ENCODE data around the gene CREM.

CREM gene

DNA sequence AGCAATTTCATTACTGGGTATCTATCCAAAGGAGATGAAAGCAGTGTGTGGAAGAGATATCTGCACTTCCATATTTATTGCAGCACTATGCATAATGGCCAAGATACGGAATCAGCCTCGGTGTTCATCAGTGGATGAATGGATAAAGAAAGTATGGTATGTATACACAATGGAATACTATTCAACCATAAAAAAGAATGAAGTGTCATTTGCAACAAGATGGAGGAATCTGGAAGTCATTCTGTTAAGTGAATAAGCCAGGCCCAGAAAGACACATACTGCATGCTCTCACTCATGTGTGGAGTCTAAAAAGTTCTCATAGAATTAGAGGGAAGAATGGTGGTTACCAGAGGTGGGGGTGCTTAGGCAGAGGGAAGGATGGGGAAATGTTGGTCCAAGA, 35.3 kb downstream of the CREM start:
- Mint-ChIP-seq H3K36me3 (ENCODE audit: low read depth) (peaks cover 49% of the 10 kb centered on the region), H3K27me3 (ENCODE audit: low read depth, poor library complexity) (no peaks in the 10 kb centered on the region), H3K9me3 (peaks cover 24% of the 10 kb centered on the region)

DNA sequence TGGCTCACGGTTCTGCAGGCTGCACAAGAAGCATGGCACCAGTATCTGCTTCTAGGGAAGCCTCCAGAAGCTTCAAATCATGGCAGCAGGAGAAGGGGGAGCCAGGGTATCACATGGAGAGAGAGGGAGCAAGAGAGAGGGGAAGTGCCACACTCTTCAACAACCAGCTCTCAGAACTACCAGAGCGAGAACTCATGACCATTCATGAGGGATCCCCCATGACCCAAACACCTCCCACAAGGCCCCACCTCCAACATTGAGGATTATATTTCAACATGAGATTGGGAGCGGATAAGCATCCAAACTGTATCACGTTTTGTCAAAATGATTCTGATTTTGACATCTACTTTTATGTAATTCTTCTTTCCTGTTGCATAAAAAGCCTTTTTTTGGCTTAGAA, 38.5 kb downstream of the CREM start:
- TF ChIP-seq, protein P1, sequence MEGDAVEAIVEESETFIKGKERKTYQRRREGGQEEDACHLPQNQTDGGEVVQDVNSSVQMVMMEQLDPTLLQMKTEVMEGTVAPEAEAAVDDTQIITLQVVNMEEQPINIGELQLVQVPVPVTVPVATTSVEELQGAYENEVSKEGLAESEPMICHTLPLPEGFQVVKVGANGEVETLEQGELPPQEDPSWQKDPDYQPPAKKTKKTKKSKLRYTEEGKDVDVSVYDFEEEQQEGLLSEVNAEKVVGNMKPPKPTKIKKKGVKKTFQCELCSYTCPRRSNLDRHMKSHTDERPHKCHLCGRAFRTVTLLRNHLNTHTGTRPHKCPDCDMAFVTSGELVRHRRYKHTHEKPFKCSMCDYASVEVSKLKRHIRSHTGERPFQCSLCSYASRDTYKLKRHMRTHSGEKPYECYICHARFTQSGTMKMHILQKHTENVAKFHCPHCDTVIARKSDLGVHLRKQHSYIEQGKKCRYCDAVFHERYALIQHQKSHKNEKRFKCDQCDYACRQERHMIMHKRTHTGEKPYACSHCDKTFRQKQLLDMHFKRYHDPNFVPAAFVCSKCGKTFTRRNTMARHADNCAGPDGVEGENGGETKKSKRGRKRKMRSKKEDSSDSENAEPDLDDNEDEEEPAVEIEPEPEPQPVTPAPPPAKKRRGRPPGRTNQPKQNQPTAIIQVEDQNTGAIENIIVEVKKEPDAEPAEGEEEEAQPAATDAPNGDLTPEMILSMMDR (IDR thresholded peaks at IDR 0.05), result no peak
- Mint-ChIP-seq H3K4me1 (no peaks in the 10 kb centered on the region), H3K9me3 (peaks cover 21% of the 10 kb centered on the region), H3K4me3 (no peak overlapping the region), H3K36me3 (ENCODE audit: low read depth) (peaks cover 41% of the 10 kb centered on the region), H3K27ac (peak overlapping the region; percentile 86), H3K27me3 (ENCODE audit: low read depth, poor library complexity) (no peaks in the 10 kb centered on the region)
- DNase-seq, result no peak

More for the DNA sequence above, 35.3 kb downstream of the CREM start:
- Mint-ChIP-seq H3K27ac (no peak overlapping the region), H3K4me3 (no peak overlapping the region), H3K4me1 (no peaks in the 10 kb centered on the region)
- TF ChIP-seq, protein P1 (IDR thresholded peaks at IDR 0.05), result no peak
- DNase-seq, result no peak

DNA sequence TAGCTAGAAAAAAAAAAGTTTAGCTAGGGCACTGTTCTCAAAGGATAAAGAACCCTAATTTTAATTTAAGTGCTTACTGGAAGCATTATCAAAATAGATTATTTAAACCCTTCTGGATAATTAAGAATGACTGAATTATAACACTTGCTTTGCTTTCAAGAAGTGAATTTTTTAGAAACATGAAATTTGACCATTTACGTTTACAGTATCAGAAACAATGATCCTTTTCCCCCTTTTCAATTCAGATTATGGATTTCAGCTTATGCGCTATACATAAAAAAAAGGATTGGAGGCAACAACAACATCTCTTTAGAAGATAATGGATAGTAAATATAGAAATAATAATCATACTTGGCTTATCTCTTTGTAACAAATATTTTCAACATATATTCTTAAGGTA, 39.2 kb downstream of the CREM start:
- TF ChIP-seq, protein P1 (IDR thresholded peaks at IDR 0.05), result no peak
- Mint-ChIP-seq H3K27ac (no peak overlapping the region), H3K36me3 (ENCODE audit: low read depth) (peaks cover 37% of the 10 kb centered on the region), H3K4me1 (no peaks in the 10 kb centered on the region), H3K27me3 (ENCODE audit: low read depth, poor library complexity) (no peaks in the 10 kb centered on the region), H3K9me3 (peaks cover 21% of the 10 kb centered on the region), H3K4me3 (no peak overlapping the region)
- DNase-seq, result no peak

DNA sequence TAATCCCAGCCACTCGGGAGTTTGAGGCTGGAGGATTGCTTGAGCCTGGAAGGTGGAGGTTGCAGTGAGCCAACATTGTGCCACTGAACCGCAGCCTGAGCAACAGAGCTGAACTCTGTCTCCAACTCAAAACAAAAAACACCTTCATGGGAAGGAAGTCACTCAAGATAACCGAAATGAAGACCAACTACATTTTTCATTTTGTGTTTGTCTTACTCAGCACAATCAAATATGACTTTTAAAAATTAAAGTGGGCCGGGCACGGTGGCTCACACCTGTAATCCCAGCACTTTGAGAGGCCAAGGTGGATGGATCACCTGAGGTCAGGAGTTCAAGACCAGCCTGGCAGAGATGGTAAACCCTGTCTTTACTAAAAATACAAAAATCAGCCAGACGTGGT, 40.0 kb downstream of the CREM start:
- Mint-ChIP-seq H3K4me3 (no peak overlapping the region), H3K27ac (no peak overlapping the region)
- no peak for DNase-seq

DNA sequence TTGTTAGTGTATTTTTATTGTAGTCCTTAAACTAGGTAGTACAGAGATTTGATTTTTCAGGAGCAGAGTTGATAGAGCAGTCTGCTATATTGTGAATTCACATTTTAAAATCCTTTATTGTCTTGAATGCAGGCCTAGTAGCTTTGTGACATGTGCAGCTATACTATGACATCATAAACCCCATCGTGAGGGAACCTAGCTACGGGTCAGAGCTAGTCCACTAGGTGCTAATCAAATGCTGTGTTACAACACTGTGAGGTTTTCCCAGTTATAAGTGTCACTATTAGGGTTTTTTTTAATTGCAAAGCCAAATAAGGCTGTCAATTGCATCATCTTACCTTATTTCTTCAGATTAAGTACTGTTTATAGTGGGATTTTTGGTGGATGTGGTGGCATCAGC, 40.7 kb downstream of the CREM start:
- Mint-ChIP-seq H3K4me3 (no peak overlapping the region), H3K9me3 (peaks cover 21% of the 10 kb centered on the region), H3K4me1 (peaks cover 8% of the 10 kb centered on the region), H3K36me3 (ENCODE audit: low read depth) (peaks cover 26% of the 10 kb centered on the region), H3K27me3 (ENCODE audit: low read depth, poor library complexity) (no peaks in the 10 kb centered on the region), H3K27ac (no peak overlapping the region)
- TF ChIP-seq, protein P1 (IDR thresholded peaks at IDR 0.05), result no peak
- DNase-seq, result no peak

More for the DNA sequence above, 40.0 kb downstream of the CREM start:
- no peaks in the 10 kb centered on the region for H3K27me3 Mint-ChIP-seq (ENCODE audit: low read depth, poor library complexity)
- peaks cover 21% of the 10 kb centered on the region for H3K9me3 Mint-ChIP-seq
- TF ChIP-seq, protein P1 (IDR thresholded peaks at IDR 0.05), result no peak
- H3K4me1 Mint-ChIP-seq, result peaks cover under 1% of the 10 kb centered on the region
- peaks cover 33% of the 10 kb centered on the region for H3K36me3 Mint-ChIP-seq (ENCODE audit: low read depth)

DNA sequence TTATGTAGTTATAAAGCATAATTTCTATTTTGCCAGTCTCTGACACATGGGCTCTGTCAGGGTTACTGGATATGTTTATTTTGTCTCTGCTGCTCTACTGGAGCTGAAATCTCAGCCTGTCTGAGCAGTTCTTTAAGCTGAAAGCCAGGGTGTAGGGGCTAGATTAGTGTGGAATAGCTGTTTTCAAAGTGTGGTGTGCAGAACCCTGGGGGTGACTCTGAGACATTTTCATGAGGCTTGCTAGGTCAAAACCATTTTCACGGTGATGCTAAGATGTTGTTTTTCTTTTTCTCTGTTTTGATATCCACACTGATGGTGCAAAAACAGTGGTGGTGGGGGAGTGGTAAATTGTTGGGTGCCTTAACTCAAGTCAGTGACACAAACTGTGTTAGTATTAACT, 45.5 kb downstream of the CREM start:
- H3K4me3 Mint-ChIP-seq, result no peak overlapping the region
- H3K4me1 Mint-ChIP-seq, result peaks cover 16% of the 10 kb centered on the region
- DNase-seq, result no peak
- H3K36me3 Mint-ChIP-seq (ENCODE audit: low read depth), result peaks cover 19% of the 10 kb centered on the region
- TF ChIP-seq, protein P1 (IDR thresholded peaks at IDR 0.05), result no peak
- peak overlapping the region; percentile 98 for H3K27ac Mint-ChIP-seq
- no peaks in the 10 kb centered on the region for H3K27me3 Mint-ChIP-seq (ENCODE audit: low read depth, poor library complexity)
- peaks cover 19% of the 10 kb centered on the region for H3K9me3 Mint-ChIP-seq
